GM12878 (cell line): Measurements from ENCODE around the gene INSYN2B.

Experiments used
- CTCF ChIP-seq, 3 experiments: IDR thresholded peaks in 2 of 3; conservative IDR thresholded peaks in 1 of 3; 2 replicates each; pipeline ENCODE4 v1.5.1; 2011; ENCODE audit warnings: low read depth in 3 of 3, low read length in 3 of 3, mild to moderate bottlenecking in 3 of 3, control low read depth in 2 of 3, moderate library complexity in 2 of 3, inconsistent platforms in 1 of 3, mixed read lengths in 1 of 3; ENCODE audit not compliant: control insufficient read depth in 2 of 3, insufficient read depth in 1 of 3; ENCODE audit errors: extremely low read depth in 1 of 3
- SMARCA5 ChIP-seq: fragments of 450-650 bp; IDR thresholded peaks from 2 replicates; pipeline ENCODE4 v1.6.1; 2017; ENCODE audit warnings: mild to moderate bottlenecking
- SMC3 ChIP-seq: IDR thresholded peaks from 2 replicates; pipeline ENCODE4 v1.6.1; 2011; ENCODE audit warnings: low read length, improper control_type of control experiment, borderline replicate concordance
- SRF ChIP-seq, 2 experiments: IDR thresholded peaks; 2 replicates each; pipeline ENCODE4 v1.6.1; 2011; ENCODE audit warnings: low read depth in 2 of 2, low read length in 2 of 2, mild to moderate bottlenecking in 1 of 2, moderate library complexity in 1 of 2
- TAF1 ChIP-seq: IDR thresholded peaks from 2 replicates; pipeline ENCODE4 v1.6.1; 2011; ENCODE audit warnings: mild to moderate bottlenecking, low read depth, low read length, borderline replicate concordance
- TCF7 ChIP-seq: IDR thresholded peaks from 2 replicates; pipeline ENCODE4 v1.6.1; 2014; ENCODE audit warnings: antibody characterized with exemption, borderline replicate concordance

- TF ChIP-seq CTCF (IDR thresholded peaks at IDR 0.05 in 2 of 3, conservative IDR thresholded peaks at IDR 0.05 in 1 of 3; ENCODE audit: control insufficient read depth in 2 of 3, extremely low read depth in 1 of 3, insufficient read depth in 1 of 3, low read depth in 3 of 3, low read length in 3 of 3) (no peak), SMARCA5 (no peak), SMC3 (no peak), SRF (IDR thresholded peaks at IDR 0.05; ENCODE audit: low read depth in 2 of 2, low read length in 2 of 2) (no peak), TCF7 (no peak), TAF1 (no peak)
These were observed 137.6 kb downstream of the INSYN2B start for GRCh38 chr5:169842699-169843098.
